Limb (tissue), 2 donors: Measurements from ENCODE around the gene AJM1.
"Not testable (repeated sequence)": the region's sequence is repeated elsewhere in the genome, so short reads cannot be mapped to it uniquely, and the experiment has no call there.

Source experiments
- DNase-seq, 2 donors: peaks; one replicate each; pipeline ENCODE4 v3.0.0-alpha.2; 2016; ENCODE audit errors: extremely low spot score in 2 of 2

Gene AJM1

GRCh38 chr9:136854113-136854841 is 12.0 kb downstream of the AJM1 start:
- peak in 1 of 2 donors; percentile 41 for DNase-seq

GRCh38 chr9:136854842-136855460 is 12.7 kb downstream of the AJM1 start:
- DNase-seq, result no peak

GRCh38 chr9:136855461-136856078 is 13.3 kb downstream of the AJM1 start:
- no peak for DNase-seq

- DNase-seq, result no peak
These were observed 13.8 kb downstream of the AJM1 start for GRCh38 chr9:136856079-136856476.

- no peak for DNase-seq
These were observed 14.4 kb downstream of the AJM1 start for GRCh38 chr9:136856541-136857141.

- no peak for DNase-seq
These were observed 14.9 kb downstream of the AJM1 start for GRCh38 chr9:136857166-136857565.

GRCh38 chr9:136857581-136858412 is 15.5 kb downstream of the AJM1 start:
- DNase-seq, result no peak

GRCh38 chr9:136858452-136858843 is 16.2 kb downstream of the AJM1 start:
- no peak for DNase-seq

- DNase-seq, result peak in 1 of 2 donors; percentile 54
These were observed 16.8 kb downstream of the AJM1 start for GRCh38 chr9:136858844-136859757.

- DNase-seq, result no peak
These were observed 18.3 kb downstream of the AJM1 start for GRCh38 chr9:136860529-136860928.

GRCh38 chr9:136860933-136861873 is 18.9 kb downstream of the AJM1 start:
- DNase-seq, result no peak

- DNase-seq, result no peak
These were observed 19.7 kb downstream of the AJM1 start for GRCh38 chr9:136861874-136862457.

GRCh38 chr9:136862849-136863622 is 20.8 kb downstream of the AJM1 start:
- DNase-seq, result no peak

GRCh38 chr9:136863623-136864273 is 21.5 kb downstream of the AJM1 start:
- no peak for DNase-seq

GRCh38 chr9:136865041-136865767 is 22.9 kb downstream of the AJM1 start:
- no peak for DNase-seq

- no peak for DNase-seq
These were observed 23.5 kb downstream of the AJM1 start for GRCh38 chr9:136865768-136866103.

GRCh38 chr9:136866898-136867421 is 24.7 kb downstream of the AJM1 start:
- DNase-seq, result not testable (repeated sequence)
